ENCODE results near the gene KRT72.

DNA sequence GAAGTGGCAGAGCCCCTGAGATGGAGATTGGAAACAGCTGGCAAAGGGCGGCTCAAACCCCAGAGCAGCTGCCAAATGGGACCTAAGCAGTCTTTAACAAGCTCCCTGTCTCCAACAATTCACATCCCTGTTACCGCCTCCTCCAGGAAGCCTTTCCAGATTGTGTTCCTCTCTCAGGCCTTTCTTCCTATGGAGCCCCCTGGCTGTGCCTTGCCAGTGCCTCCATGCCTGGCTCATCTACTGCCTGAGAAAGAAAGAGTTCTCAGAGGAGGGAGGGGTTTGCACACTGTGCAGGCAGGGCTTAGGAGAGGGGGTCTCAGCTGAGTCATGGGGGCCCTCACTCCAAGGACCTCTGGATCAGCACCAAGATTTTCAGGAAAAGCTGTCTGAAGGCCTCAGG lies 18.8 kb downstream of the KRT72 start:
- TF ChIP-seq CTCF (IDR thresholded peaks at IDR 0.05; ENCODE audit: poor library complexity) (no peak), EZH2phosphoT487 (IDR thresholded peaks at IDR 0.05; ENCODE audit: low read depth, severe bottlenecking, unreplicated experiment) (no peak)

Measured in hepatocyte (in vitro differentiated cells).